ENCODE results near the gene GRAP2.
"Not testable (repeated sequence)": the region's sequence is repeated elsewhere in the genome, so short reads cannot be mapped to it uniquely, and the experiment has no call there.

The GRAP2 gene

DNA sequence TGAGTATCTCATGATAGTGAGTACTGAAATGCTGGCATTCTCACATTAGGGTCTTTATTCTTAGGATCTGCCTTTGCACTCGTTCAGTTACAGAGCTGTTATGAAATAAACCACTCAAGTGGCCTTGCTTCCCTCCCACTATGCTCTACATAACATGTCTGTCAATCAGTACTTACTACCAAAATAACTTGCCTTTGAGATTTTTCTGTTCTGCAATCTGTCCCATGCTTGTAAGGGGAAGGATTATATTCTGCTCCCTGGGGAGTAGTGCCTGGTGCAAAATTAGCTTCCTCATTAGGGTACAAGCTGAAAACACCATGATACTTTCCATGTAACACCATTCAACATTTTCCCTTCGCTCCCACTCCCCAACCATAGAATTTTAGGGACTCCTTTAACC is 1.9 kb upstream of the GRAP2 start:
- no peak for FAIRE-seq

DNA sequence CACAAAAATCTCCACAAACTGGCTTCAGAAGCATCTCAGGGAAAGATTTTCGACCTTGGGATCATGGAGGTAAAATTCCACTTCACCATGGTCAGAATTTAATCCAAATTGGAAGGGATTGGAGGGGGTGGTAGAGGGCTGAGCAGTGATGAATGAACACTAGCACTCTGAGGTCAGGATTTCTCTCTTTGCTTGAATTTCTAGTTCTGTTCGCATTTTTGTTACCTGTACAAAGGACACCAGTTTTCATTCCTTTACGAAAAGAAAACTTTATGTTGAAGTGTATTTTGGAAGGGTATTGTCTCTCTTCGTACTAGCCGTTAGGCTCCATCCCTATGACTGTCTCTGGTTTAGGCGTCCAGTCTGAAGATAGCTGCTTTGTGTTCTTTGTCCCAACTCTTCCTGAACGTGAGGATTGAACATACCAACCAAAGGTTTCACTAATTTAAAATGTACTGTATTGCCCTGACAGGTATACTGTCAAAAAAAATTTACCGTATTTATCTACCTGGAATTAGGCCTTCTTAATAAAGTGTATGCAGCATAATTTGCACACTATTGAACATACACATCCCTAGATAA is 772 bp downstream of the GRAP2 start:
- FAIRE-seq: no peak

DNA sequence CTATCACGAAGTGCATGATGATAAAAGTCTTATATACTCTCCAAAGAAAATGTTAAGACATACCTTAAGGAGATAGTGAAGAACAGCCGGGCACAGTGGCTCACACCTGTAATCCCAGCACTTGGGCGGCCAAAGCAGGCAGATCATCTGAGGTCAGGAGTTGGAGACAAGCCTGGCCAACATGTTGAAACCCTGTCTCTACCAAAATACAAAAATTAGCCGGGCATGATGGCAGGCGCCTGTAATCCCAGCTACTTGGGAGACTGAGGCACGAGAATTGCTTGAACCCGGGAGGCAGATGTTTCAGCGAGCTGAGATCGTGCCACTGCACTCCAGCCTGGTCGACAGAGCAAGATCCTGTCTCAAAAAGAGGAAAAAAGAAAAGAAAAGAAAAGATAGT is 3.1 kb downstream of the GRAP2 start:
- FAIRE-seq: not testable (repeated sequence)

DNA sequence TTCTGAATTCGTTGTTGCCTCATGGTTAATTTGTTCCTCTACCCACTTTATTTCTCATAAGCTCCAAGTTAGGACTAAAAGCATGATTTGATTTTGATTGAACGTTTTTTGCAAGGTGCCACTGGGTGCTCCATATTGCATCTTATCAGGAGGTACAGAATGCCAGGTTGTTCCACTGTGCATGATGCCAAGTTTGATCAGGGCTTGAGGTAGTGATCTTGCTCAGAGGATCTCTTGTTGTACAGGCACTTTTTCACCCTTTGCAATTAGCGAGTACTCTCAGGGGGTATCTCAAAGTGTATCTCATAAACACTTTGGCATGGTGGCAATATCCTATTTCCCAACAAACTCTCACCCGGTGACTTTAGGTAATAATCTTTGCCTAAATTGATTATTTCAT is 4.0 kb downstream of the GRAP2 start:
- FAIRE-seq: no peak

DNA sequence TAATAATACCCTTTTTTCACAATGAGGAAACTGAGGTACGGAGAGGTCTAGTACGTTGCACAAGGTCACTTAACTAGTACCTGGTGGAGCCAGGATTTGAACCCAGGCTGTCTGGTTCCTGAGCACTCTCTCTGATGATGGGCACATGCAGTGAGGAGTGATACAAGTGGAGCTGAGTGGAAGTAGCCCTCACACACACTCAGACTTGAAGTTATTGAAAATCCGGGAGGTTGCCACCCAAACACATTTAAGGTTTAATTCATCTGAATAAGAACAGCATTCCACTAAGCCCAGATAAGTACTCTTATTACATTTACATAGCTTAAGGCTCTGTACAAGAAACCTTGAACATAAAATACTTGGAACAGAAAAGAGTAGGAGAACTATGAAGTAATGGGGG is 4.8 kb downstream of the GRAP2 start:
- FAIRE-seq: no peak

DNA sequence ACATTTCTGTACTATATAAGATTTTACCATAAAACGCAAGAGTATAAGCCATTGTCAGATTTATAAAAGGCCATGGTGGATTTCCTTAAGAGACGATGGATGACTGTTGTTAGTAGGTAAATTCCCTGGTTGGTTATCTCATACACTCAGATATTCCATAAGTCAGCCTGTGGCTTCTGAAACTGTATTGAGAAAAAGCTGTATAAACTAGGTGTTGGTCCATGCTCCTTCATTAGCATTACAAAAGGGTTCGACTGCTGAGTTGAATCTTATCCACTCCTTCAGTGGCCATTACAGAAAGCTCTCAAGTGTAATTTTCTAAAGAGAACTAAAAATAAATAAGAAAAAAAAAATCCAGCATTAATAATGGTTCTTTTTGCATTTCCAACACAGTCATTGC is 5.3 kb downstream of the GRAP2 start:
- no peak for FAIRE-seq

DNA sequence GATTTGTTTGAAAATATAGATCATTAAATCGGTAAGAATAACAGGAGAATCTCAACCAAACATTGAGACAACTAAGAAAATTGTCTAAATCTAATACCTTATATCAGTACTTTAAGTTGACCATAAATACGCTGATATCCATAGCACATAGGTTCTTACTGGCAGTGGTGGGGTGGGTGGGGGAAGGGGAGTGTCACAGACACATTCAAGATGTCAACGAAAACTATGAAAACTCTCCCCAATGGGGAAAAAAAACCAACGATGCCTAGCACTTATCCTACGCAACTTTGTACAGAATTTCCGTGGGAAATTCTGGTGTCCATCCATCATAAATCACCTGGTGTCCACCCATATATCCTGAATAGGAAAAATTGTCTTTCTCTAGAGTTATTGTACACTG is 6.2 kb downstream of the GRAP2 start:
- no peak for FAIRE-seq

DNA sequence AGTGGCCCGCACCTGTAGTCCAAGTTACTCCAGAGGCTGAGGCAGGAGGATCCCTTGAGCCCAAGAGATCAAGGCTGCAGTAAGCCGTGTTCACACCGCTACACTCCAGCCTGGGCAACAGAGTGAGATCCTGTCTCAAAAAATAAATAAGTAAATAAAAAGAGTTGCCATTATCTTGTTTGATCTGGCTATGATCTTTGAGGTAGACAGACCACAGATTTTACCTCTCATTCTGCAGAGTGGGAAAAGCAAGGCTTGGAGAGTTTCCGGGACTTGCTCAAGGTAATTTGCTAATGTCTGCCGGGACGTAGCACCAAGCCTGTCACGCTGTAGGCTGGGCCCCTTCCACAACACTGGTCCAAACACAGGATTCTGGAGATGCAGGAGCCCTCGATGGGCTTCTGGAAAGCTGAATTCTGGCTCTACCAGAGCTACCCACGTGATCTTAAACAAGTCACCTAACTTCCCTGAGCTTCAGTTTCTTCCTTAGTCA is 6.8 kb downstream of the GRAP2 start:
- no peak for FAIRE-seq

DNA sequence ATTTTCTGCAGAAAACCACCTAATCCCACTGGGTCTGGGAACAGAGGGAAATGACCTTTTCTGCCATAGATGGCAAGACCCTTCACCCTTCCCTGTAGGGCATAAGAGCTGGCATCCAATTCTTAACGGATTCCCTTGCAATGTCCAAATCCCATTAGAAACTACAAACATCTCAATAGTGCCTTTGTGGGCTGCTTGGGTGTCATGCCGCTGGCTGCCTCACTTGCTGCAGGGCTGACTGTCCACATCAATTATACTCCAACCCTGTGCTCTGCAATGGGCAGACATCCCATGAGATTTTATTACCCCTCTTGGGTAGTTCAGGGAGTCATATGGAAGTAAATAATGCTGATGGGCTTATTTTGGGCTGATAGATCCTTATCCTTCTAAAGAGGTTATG is 7.3 kb downstream of the GRAP2 start:
- no peak for FAIRE-seq

DNA sequence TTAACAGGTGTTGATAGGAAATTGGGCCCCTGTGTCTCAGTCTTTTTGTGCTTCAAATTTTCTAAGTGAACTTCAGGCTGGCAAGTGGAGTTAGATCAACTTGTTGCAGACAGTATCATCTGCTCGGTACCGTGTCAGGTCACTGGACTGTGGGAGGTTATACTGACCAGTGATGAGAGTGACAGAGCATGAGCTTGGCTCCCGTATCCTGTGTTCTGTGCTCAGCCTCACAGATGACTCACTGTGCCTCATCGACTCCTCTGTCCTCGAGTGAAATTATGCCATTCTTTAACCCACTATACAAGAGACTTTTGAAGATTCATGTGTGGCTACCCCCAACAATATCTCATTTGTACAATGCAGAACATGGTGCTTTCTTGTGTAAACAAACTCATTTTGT is 7.9 kb downstream of the GRAP2 start:
- no peak for FAIRE-seq

DNA sequence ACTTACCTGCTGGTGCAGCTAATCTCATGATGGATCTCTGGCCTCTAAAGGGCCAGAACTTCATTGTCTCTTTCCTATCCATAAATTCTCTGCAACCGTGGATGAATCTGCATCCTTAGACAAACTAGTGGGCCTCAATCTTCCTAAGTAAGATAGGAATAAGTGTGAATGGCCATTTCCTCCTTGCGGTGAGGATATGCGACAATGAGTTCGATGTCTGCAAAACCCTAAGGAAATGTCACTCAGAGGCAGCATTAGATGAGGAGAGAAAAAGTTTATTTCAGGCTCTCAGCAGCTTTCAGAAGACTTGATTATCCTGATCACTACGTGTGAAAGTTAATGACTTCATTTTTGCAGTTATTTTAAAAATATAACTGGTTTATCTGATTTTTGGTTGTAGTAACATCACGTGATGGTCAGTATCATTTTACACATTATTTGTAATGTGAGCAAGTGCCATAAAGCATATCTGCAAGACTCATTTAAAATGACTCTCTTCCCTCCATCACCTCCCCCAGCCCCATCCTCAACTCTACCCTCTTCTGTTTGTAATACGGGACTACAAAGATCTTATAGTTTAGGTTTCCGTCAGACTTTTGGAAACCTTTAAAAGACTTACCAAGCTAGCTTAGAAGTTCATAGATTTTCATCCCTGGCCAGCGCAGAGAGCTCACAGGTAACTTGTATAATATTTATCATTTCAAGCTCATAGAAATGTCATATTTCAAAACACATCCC is 10.2 kb downstream of the GRAP2 start:
- FAIRE-seq: no peak

DNA sequence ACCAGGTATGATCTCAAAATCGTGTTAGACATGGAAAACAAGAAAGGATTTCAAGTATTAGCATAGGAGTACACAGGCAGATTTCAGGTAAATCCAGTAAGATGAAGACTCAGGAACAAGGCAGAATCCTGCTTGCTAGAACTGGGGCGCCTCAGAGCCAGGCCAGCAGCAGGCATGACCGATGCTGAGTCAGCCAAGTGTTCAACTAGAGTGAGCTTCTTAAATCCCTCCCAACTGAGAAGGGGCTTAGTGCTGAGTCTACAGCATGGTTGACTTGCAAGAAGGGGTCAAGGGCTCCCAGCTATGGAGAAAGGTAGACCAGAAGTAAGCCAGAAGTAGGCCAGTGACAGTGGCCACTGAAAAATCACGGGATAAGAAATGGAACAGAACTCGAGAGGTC is 12.4 kb downstream of the GRAP2 start:
- no peak for FAIRE-seq

DNA sequence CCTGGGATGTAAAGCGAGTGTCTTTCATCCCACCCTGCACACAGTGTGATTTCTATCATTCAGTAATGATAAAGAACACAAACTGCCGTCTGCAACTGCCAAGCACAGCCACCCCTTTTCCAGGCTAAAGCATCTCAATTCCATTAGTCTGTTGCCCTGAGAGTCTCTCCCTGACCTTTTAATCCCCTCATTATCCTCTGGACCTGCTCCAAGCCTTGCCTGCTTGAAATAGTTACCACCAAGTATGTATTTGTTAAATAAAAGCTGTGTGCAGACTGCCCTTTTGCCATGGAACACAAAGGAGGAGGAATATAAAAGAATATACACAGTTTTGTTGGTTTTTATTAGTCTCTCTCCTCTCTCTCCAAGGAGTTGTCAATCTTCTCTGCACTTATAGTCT is 13.0 kb downstream of the GRAP2 start:
- FAIRE-seq: no peak

DNA sequence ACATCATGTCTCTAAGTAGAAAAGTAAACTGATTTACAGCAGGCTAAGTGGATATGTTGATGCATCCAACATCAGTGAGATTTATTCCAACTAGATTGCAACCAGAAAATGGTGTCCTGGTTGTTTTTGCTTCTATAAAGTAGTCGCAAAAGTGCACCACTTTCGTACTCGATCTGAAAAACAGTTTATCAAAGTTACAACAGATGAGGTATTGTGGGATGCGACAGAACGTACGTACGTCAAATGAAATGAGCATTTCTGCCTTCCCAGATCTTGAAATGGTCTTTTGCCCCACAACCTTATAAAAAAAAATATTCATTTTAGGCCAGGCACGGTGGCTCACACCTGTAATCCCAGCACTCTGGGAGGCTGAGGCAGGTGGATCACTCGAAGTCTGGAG is 13.7 kb downstream of the GRAP2 start:
- FAIRE-seq: no peak

DNA sequence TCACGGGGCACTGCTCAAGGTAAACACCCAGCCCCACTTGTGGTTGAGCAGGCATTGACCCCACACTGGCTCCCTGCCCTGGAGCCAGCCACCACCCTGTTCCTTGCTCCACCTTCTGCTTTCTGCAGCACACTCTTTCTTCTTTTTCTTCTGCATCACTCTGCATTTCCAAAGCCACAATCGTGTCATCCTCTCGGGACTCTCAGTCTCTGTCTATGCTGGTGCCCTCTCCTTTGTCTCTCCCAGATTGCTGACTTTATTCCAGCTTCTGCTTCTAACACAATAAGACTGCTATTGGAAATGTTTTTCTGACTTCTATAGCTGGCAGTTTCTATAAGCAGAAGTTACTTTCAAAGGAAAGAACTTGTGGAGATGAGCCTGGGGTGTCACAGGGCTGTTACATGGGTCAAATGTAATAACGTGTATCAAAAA is 14.4 kb downstream of the GRAP2 start:
- FAIRE-seq: no peak

DNA sequence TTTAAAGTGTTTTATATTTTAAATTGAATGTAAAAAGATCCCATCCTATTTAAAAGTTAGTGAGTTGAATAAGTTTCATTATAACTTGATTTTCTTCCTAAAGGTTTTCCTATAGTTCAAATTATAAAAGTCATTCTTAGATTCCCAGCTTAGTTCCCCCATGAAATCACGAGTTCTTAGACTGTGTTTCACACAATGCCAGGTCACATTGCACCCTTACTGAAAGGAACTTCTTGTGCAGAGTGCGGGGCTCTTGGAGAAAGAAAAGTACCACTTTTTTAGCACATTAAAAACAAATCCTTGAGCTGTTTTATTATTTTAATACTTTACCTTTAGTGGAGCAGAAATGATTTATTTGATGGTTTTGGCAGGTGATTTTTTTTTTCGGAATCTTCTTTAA is 15.6 kb downstream of the GRAP2 start:
- no peak for FAIRE-seq

DNA sequence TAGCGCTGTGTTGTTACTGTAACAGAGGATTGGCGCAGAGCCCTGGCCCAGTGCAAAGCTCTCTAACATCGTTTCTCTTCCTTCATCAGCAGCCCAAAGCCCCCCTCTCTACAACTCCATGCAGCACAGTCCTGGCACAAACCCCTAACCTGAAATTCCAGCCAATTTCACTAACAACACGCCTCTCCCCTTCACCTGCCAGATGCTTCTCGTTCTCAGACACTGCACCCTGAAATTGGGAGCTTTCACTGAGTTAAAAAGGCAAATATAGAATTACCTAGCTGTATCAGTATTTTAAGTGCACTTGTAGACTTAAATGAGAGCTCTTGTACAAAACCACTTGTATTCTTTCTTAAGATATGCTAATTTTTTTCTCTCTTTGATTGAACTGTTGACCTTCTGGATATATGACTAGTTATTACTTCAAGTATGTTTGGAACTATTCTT is 16.3 kb downstream of the GRAP2 start:
- no peak for FAIRE-seq

DNA sequence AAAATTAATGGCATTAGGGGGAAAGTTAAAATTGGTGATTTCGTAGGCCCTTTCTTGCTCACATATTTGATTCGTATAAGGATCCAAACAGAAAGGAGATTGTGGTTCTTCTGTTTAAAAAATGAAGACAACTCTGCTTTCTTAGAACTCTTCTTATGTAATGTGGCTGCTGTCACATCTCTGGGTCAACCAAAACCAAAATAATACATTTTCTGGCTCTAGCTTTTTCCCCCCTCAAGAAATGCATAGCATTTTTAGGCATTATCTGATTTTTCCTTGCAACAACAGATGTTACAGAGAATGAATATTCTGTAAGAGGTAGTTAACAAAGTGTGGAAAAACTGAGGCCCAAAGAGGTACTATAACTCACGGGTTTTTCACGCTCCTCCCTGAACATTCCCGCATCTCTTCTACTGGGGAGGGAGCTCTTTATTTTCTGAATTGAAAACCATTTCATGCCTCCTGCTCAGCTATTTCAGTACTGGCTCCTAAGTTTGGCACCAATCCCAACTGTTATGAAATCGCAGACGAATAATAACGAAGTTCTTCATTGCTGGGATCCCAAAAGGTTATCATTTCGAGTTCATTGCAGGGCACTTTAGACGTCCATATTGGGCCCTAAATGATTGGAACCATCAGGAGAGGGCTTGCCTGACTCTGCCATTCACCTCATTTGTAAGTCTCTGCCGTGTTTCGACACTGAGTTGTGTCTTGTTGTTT is 17.1 kb downstream of the GRAP2 start:
- FAIRE-seq: no peak

DNA sequence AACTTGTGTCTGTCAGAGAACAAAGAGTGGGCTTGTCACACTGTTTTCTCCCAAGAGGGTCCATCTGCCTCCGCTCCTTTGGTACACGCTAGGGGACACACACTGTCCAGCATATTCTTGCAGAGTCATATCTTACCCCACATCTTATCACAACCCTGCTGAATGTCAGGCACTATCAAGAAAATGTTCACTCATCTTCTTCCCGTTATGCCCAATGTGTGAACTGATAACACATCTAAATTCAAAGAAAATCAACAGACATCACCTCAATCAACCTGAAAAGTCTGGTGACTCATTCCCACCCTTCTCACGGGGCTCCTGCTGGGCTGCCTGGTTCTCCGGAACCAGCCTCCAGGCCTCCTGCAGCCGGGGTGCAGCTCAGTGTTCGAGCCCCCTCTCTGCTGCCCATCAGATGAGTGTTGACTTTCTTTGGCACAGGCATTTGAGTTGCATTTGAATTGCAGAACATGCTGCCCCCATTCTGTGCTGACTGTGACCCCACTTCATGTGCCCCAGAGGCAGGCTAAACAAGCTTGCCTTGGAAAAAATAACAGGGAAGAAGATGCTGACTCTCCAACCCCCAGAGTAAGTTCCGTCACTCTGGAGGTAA is 19.4 kb downstream of the GRAP2 start:
- no peak for FAIRE-seq

DNA sequence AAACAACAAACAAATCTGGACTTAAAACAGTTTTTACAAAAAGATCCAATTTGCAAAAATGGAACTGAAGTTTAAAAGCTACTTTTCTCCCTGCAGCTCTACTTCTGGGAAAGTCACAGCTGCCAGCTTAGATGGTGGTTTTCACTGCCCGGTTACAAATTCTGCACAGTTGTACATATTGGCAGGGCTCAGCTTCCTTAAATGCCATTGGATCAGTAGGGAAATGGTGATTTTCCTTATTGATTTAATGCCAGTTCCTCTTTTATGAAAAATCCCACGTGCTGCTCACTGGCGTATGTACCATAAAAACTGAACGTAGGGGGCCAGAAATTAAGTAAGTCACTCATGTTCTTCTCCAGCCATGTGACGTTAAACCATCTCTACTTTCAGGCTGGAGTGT is 22.8 kb downstream of the GRAP2 start:
- FAIRE-seq: no peak

DNA sequence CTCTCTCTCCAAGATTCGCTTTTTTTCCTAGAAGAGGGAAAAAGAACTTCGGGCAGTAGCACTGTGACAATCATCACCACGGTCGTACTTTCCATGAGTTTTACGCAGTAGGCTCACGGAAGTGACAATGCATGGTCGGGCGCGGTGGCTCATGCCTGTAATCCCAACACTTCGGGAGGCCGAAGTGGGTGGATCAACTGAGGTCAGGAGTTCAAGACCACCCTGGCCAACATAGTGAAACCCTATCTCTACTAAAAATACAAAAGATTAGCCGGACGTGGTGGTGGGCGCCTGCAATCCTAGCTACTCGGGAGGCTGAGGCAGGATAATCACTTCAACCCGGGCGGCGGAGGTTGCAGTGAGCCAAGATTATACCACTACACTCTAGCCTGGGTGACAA is 23.4 kb downstream of the GRAP2 start:
- no peak for FAIRE-seq

DNA sequence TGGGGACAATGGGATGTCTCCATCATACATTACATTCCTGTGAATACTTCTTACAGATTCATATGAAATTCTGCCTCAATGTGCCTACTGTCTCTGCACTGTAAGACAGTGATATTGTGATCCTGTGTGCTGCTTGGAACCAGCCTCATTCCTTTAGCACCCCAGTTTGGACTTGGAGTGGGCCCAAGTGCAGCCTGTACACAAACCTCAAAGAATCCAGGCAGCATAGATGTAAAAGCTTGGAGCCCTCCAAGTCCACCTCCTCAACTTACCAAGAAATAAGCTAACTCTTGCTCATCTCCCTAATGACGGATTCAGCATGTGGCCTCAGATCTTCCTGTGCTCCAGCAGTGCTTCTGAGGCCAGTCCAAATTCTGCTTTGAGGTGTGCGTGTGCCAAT is 24.4 kb downstream of the GRAP2 start:
- no peak for FAIRE-seq

DNA sequence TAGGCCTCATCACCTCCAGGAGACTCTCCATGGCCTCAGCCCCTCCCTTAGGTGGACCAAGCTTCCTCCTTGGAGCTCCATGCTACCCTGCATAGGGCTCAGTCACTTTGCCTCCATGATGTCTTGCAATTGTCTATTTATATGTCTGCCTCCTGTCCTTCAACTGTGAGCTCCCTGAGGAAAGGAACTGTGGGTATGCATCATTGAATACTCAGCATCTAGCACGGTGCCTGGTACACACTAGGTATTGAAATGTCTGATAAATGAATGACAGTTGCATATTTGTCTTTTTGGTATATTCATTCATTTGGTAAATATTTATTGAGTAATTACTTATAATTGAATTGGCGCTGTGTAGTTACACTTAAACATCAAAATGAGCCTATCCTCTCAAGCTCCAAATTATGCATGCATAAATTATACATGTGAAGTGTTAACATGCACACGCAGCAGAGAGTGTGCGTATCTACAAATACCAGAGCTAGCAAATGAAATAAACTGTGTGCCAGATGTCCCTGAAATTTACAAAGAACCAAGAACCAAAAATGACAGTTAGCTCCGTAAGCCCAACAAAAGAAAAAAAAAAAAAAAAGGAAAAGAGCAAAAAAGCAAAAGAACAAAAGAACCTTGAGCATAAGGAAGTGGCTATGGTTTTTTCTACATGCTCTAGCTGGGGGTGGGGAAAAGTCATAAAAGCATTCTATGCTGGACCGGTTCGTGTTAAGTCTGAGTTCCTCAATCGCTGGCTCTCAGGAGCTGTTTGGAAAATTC is 25.2 kb downstream of the GRAP2 start:
- peak; percentile 17 for FAIRE-seq
